ENCODE results near the gene DAP.

DNA sequence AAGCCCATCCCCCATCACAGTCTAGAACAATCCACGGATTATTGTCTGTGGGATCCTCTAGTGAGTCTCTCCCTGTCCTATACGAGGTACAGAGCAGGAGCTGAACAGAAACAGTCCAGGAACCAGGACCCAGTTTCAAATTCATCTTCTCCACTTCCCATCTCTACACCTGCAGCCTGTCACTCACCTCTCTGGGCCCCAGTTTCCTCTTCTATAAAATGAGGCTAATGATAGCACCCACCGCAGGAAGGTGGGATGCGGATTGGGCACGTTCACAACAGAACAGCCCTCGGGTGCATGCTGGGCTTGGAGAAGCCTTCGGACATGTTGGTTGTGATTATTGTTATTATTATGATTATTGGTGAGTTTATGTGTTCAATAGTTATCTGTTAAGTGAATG is 118.7 kb downstream of the DAP start:
- TF ChIP-seq POLR2AphosphoS5 (IDR thresholded peaks at IDR 0.05; ENCODE audit: low read depth, low read length) = no peak
- TF ChIP-seq SIN3A (IDR thresholded peaks at IDR 0.05; ENCODE audit: borderline replicate concordance, insufficient read depth, low read length) = no peak
- TF ChIP-seq, protein P1, sequence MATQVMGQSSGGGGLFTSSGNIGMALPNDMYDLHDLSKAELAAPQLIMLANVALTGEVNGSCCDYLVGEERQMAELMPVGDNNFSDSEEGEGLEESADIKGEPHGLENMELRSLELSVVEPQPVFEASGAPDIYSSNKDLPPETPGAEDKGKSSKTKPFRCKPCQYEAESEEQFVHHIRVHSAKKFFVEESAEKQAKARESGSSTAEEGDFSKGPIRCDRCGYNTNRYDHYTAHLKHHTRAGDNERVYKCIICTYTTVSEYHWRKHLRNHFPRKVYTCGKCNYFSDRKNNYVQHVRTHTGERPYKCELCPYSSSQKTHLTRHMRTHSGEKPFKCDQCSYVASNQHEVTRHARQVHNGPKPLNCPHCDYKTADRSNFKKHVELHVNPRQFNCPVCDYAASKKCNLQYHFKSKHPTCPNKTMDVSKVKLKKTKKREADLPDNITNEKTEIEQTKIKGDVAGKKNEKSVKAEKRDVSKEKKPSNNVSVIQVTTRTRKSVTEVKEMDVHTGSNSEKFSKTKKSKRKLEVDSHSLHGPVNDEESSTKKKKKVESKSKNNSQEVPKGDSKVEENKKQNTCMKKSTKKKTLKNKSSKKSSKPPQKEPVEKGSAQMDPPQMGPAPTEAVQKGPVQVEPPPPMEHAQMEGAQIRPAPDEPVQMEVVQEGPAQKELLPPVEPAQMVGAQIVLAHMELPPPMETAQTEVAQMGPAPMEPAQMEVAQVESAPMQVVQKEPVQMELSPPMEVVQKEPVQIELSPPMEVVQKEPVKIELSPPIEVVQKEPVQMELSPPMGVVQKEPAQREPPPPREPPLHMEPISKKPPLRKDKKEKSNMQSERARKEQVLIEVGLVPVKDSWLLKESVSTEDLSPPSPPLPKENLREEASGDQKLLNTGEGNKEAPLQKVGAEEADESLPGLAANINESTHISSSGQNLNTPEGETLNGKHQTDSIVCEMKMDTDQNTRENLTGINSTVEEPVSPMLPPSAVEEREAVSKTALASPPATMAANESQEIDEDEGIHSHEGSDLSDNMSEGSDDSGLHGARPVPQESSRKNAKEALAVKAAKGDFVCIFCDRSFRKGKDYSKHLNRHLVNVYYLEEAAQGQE (IDR thresholded peaks at IDR 0.05; ENCODE audit: insufficient read depth in 1 of 2, low read depth in 2 of 2, low read length in 2 of 2) = no peak
- TF ChIP-seq TAF1 (IDR thresholded peaks at IDR 0.05; ENCODE audit: borderline replicate concordance, insufficient read depth, low read length) = no peak
- no peak for TF ChIP-seq FOXP2 (optimal IDR thresholded peaks at IDR 0.05; ENCODE audit: borderline replicate concordance, extremely low read depth, extremely low read length, insufficient read depth)
